HepG2 (cell line): ENCODE measurements around the gene BDP1. TPM values are rescaled to one million over a fixed set of nuclear protein-coding genes. Genes with fewer than 3 reads are reported as not detected.

Experiments
- ATAC-seq: fragments of 200-7000 bp; cut with Tn5 transposase; 3 replicates; pipeline ENCODE4 v1.9.1; 2020; ENCODE audit warnings: mild to moderate bottlenecking, moderate library complexity
- BruUV-seq: library from RNA; stranded (reverse); fragments of 400-500 nt; replicated peaks from 2 replicates; lab custom pipeline; 2021; lab: Mats Ljungman, UMichigan
- CTCF ChIA-PET: fragments of 300-600 bp; formaldehyde crosslinking; extraction: SDS; loops from one replicate; lab custom pipeline; 2021; ENCODE audit warnings: low total read pairs, inconsistent platforms, low intra/inter-chr PET ratio; lab: Yijun Ruan, JAX
- POLR2A ChIA-PET: fragments of 350-600 bp; sonication (Branson Sonifier 250); formaldehyde crosslinking; loops from one replicate; lab custom pipeline; 2020; ENCODE audit warnings: antibody characterized with exemption, inconsistent platforms; lab: Yijun Ruan, JAX
- DNase-seq: peaks from one replicate; pipeline ENCODE4 v3.0.0-alpha.2; 2015; ENCODE audit warnings: low spot score
- FAIRE-seq: peaks from 3 replicates; lab custom pipeline; 2011; peaks lifted over from hg19 to GRCh38; lab: Jason Lieb, UNC
- H2AFZ ChIP-seq: one replicate; pipeline ENCODE4 v1.6.1; 2011; ENCODE audit warnings: low read length, inconsistent platforms
- H3K27ac ChIP-seq: fragments of 300-600 bp; 3 replicates; pipeline ENCODE4 v1.8.0; 2011; ENCODE audit warnings: mixed run types, mild to moderate bottlenecking, mixed read lengths, low read length, inconsistent platforms; ENCODE audit not compliant: insufficient read depth; ENCODE audit errors: extremely low read length
- H3K27me3 ChIP-seq, 2 experiments: fragments of 200-600 bp in 1 of 2; 2 replicates in 1 of 2; 3 replicates in 1 of 2; pipeline versions ENCODE4 v1.6.0 to v1.8.0; 2011; ENCODE audit warnings: low read length in 2 of 2, mild to moderate bottlenecking in 2 of 2, moderate library complexity in 2 of 2, inconsistent platforms in 1 of 2; ENCODE audit not compliant: insufficient read depth in 2 of 2, control insufficient read depth in 1 of 2
- H3K36me3 ChIP-seq, 2 experiments: fragments of 200-600 bp in 1 of 2; replicated peaks in 1 of 2; 2 replicates in 1 of 2; 3 replicates in 1 of 2; pipeline versions ENCODE4 v1.5.1 to v1.8.0; 2011; ENCODE audit warnings: low read length in 2 of 2, inconsistent platforms in 1 of 2; ENCODE audit not compliant: insufficient read depth in 2 of 2, control insufficient read depth in 1 of 2
- H3K4me1 ChIP-seq: 2 replicates; pipeline ENCODE4 v1.5.1; 2012; ENCODE audit warnings: low read length, inconsistent platforms; ENCODE audit not compliant: insufficient read depth
- H3K4me2 ChIP-seq: 2 replicates; pipeline ENCODE4 v1.6.0; 2011; ENCODE audit warnings: low read depth, low read length, inconsistent platforms
- H3K4me3 ChIP-seq, 3 experiments: fragments of 200-600 bp in 1 of 3; sonication (generic), shearing (Covaris generic) in 1 of 3; replicated peaks in 1 of 3; 2 replicates each; pipeline ENCODE4 v1.5.1; 2011 to 2016; ENCODE audit warnings: low read length in 3 of 3, inconsistent platforms in 2 of 3, low read depth in 2 of 3, mild to moderate bottlenecking in 2 of 3, control low read depth in 1 of 3, mixed read lengths in 1 of 3; ENCODE audit not compliant: insufficient read depth in 1 of 3
- H3K79me2 ChIP-seq: one replicate; pipeline ENCODE4 v1.6.1; 2011; ENCODE audit warnings: low read length, inconsistent platforms; ENCODE audit not compliant: insufficient read depth
- H3K9ac ChIP-seq: 2 replicates; pipeline ENCODE4 v1.6.0; 2011; ENCODE audit warnings: mild to moderate bottlenecking, low read depth, low read length, inconsistent platforms; ENCODE audit not compliant: insufficient read depth
- H3K9me3 ChIP-seq: 2 replicates; pipeline ENCODE4 v1.5.1; 2012; ENCODE audit warnings: mild to moderate bottlenecking, low read length
- H4K20me1 ChIP-seq: 2 replicates; pipeline ENCODE4 v1.6.0; 2011; ENCODE audit warnings: inconsistent platforms, mild to moderate bottlenecking, low read length, moderate library complexity; ENCODE audit not compliant: insufficient read depth
- CEBPG ChIP-seq: IDR thresholded peaks from 2 replicates; pipeline ENCODE4 v1.6.1; 2016
- MAFF ChIP-seq: IDR thresholded peaks from 2 replicates; pipeline ENCODE4 v1.6.1; 2011; ENCODE audit warnings: low read depth, low read length, improper control_type of control experiment
- MAFK ChIP-seq, 2 experiments: IDR thresholded peaks in 1 of 2; conservative IDR thresholded peaks in 1 of 2; 2 replicates each; pipeline ENCODE4 v1.6.1; 2011; ENCODE audit warnings: improper control_type of control experiment in 2 of 2, low read length in 2 of 2
- MTA1 ChIP-seq: sonication (generic); formaldehyde crosslinking; IDR thresholded peaks from 2 replicates; pipeline ENCODE4 v1.4.0; 2020; ENCODE audit warnings: missing genetic modification reagents, mild to moderate bottlenecking, borderline replicate concordance
- STAG1 ChIP-seq: sonication (generic); formaldehyde crosslinking; IDR thresholded peaks from 2 replicates; pipeline ENCODE4 v1.4.0; 2020; ENCODE audit warnings: missing genetic modification reagents
- TRAFD1 ChIP-seq: sonication (generic); formaldehyde crosslinking; IDR thresholded peaks from 2 replicates; pipeline ENCODE4 v1.5.1; 2020; ENCODE audit warnings: missing genetic modification reagents, mild to moderate bottlenecking, borderline replicate concordance
- ZMYM4 ChIP-seq: sonication (generic); formaldehyde crosslinking; IDR thresholded peaks from 2 replicates; pipeline ENCODE4 v1.8.1; 2023; ENCODE audit warnings: mild to moderate bottlenecking, missing genetic modification reagents
- ZNF333 ChIP-seq: sonication (generic); formaldehyde crosslinking; IDR thresholded peaks from 2 replicates; pipeline ENCODE4 v1.4.0; 2020; ENCODE audit warnings: mild to moderate bottlenecking, missing genetic modification reagents, borderline replicate concordance
- ZNF451 ChIP-seq: sonication (generic); formaldehyde crosslinking; IDR thresholded peaks from 2 replicates; pipeline ENCODE4 v1.5.0; 2020; ENCODE audit warnings: mild to moderate bottlenecking, missing genetic modification reagents
- ZNF678 ChIP-seq: sonication (generic); formaldehyde crosslinking; IDR thresholded peaks from 2 replicates; pipeline ENCODE4 v1.4.0; 2020; ENCODE audit warnings: mild to moderate bottlenecking, missing genetic modification reagents
- ZNF773 ChIP-seq: sonication (generic); formaldehyde crosslinking; IDR thresholded peaks from 2 replicates; pipeline ENCODE4 v1.4.0; 2020; ENCODE audit warnings: missing genetic modification reagents, borderline replicate concordance
- WGBS: methylation state at CpG from one replicate; pipeline ENCODE4 v1.1.6; 2017; ENCODE audit warnings: low lambda C conversion rate; 5-methylcytosine and 5-hydroxymethylcytosine counted together
- in situ Hi-C: cut with HindIII; loops from 2 replicates; pipeline ENCODE4 v1.10.0; 2017; ENCODE audit warnings: low pct_unique_long_range_greater_than_20kb; ENCODE audit not compliant: extremely low pct_ligation_motif_present
- intact Hi-C: fragments of 100-400 bp; cut with micrococcal nuclease; formaldehyde crosslinking; loops from one replicate; pipeline ENCODE4 v1.10.0; 2022; ENCODE audit not compliant: unreplicated experiment
- polyA plus RNA-seq, 8 experiments: library from polyadenylated mRNA; depleted of rRNA in 3 of 8; stranded (reverse) in 7 of 8; unstranded in 1 of 8; fragments of >200 nt; fragmentation: Illumina TruSeq in 4 of 8; extraction: Trizol in 4 of 8; gene quantifications; 2 replicates each; pipeline versions ENCODE4 v1.2.1 to v1.2.3, GENCODE V29; 2011 to 2016; ENCODE audit warnings: low read depth in 4 of 8, missing spikeins in 1 of 8, mixed read lengths in 1 of 8; ENCODE audit not compliant: insufficient read depth in 1 of 8
- total RNA-seq, 5 experiments: library from RNA; depleted of rRNA; stranded (reverse); fragments of >200 nt; fragmentation: Illumina TruSeq; extraction: Trizol; gene quantifications; 2 replicates each; pipeline ENCODE4 v1.2.3, GENCODE V29; 2016; ENCODE audit warnings: low read depth in 1 of 5
- TF ChIP-seq, protein P1 (sequence below): sonication (generic); formaldehyde crosslinking; IDR thresholded peaks from 2 replicates; pipeline ENCODE4 v1.5.0; 2020; ENCODE audit warnings: mild to moderate bottlenecking, missing genetic modification reagents
- TF ChIP-seq, protein P2 (sequence below): IDR thresholded peaks from 2 replicates; pipeline ENCODE4 v1.6.1; 2016

BDP1 gene
- total and polyA plus RNA-seq, 2 of the 13 experiments (the other 11 are each of a cell fraction or from before 2014, with no cell fraction given) = 10.2 to 22.4 TPM

- TF ChIP-seq ZNF678 (CRISPR knock-in tag) (no peak), STAG1 (CRISPR knock-in tag) (no peak), MTA1 (no peak), ZNF773 (CRISPR knock-in tag) (no peak), ZNF451 (CRISPR knock-in tag) (no peak)
- TF ChIP-seq, all 625 proteins: peak for 0
Observed at GRCh38 chr5:71457106-71457505, 1.7 kb downstream of the BDP1 start (continued).

- FAIRE-seq (no peak), ATAC-seq (no peak), DNase-seq (no peak)
- no peak overlapping the region for H3K4me3 ChIP-seq
- peaks cover 3% of the 10 kb centered on the region for H4K20me1 ChIP-seq
- H3K9me3 ChIP-seq = no peaks in the 10 kb centered on the region
- in situ Hi-C loops = no loop called here
- H3K79me2 ChIP-seq = peaks cover 33% of the 10 kb centered on the region
- H3K4me1 ChIP-seq = peaks cover 22% of the 10 kb centered on the region
- no TSS peak for BruUV-seq
- no peak overlapping the region for H3K4me2 ChIP-seq
- peak overlapping the region; percentile 40 for H3K27ac ChIP-seq
- intact Hi-C loops = no loop called here
- no peak overlapping the region for H3K9ac ChIP-seq
- 89% methylated on average over 1 of the region's 1 CpG for WGBS
- ChIA-PET POLR2A (no interaction called here), CTCF (no interaction called here)
- TF ChIP-seq MAFK (conservative IDR thresholded peaks at IDR 0.05 in 1 of 2, IDR thresholded peaks at IDR 0.05 in 1 of 2; ENCODE audit: low read length in 2 of 2) = peak; percentile 94 to 97
- TF ChIP-seq ZMYM4 (CRISPR knock-in tag) = no peak
- peak; percentile 96 for TF ChIP-seq MAFF
- peaks cover 13 to 54% of the 10 kb centered on the region in 2 experiments for H3K36me3 ChIP-seq
- H2AFZ ChIP-seq = no peak overlapping the region
- H3K27me3 ChIP-seq = no peaks in the 10 kb centered on the region; a peak in 1 of 5 replicates
Observed at GRCh38 chr5:71460693-71461092, 5.2 kb downstream of the BDP1 start.

DNA sequence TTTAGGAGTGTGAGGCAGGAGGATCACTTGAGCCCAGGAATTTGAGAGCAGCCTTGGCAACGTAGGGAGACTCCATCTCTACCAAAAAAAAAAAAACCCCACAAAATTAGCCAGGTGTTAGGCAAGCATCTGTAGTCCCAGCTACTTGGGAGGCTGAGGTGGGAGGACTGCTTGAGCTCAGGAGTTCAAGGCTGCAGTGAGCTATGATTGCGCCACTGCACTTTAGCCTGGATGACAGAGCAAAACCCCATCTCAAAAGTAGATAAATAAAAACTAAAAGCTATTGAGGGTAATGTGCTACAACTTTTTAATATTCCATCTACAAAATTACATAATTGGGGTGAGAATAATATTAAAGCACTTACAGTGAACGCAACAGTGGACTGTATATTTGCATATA is 5.9 kb downstream of the BDP1 start:
- H3K4me3 ChIP-seq = no peak overlapping the region
- in situ Hi-C loops = no loop called here
- peaks cover 28% of the 10 kb centered on the region for H3K79me2 ChIP-seq
- no TSS peak for BruUV-seq
- no peak overlapping the region for H2AFZ ChIP-seq
- POLR2A ChIA-PET = interaction anchor here (0.8 kb wide), 1 partner anchor 126 kb away, joined by 3 read pairs; the partner anchor contains the start of gene MCCC2
- WGBS = 78% methylated on average over 3 of the region's 3 CpGs
- no peak overlapping the region for H3K4me2 ChIP-seq
- FAIRE-seq (no peak), DNase-seq (no peak), ATAC-seq (no peak)
- CTCF ChIA-PET = no interaction called here
- no peak overlapping the region for H3K9ac ChIP-seq
- H3K27ac ChIP-seq = peak overlapping the region; percentile 40
- H3K9me3 ChIP-seq = no peaks in the 10 kb centered on the region
- H4K20me1 ChIP-seq = peaks cover 3% of the 10 kb centered on the region
- intact Hi-C loops = no loop called here
- H3K36me3 ChIP-seq = peaks cover 13 to 61% of the 10 kb centered on the region in 2 experiments
- H3K27me3 ChIP-seq = no peaks in the 10 kb centered on the region
- H3K4me1 ChIP-seq = peaks cover 22% of the 10 kb centered on the region
- TF ChIP-seq, protein P1, sequence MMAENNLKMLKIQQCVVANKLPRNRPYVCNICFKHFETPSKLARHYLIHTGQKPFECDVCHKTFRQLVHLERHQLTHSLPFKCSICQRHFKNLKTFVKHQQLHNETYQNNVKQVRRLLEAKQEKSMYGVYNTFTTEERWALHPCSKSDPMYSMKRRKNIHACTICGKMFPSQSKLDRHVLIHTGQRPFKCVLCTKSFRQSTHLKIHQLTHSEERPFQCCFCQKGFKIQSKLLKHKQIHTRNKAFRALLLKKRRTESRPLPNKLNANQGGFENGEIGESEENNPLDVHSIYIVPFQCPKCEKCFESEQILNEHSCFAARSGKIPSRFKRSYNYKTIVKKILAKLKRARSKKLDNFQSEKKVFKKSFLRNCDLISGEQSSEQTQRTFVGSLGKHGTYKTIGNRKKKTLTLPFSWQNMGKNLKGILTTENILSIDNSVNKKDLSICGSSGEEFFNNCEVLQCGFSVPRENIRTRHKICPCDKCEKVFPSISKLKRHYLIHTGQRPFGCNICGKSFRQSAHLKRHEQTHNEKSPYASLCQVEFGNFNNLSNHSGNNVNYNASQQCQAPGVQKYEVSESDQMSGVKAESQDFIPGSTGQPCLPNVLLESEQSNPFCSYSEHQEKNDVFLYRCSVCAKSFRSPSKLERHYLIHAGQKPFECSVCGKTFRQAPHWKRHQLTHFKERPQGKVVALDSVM = peak; percentile 95
- TF ChIP-seq, protein P2, sequence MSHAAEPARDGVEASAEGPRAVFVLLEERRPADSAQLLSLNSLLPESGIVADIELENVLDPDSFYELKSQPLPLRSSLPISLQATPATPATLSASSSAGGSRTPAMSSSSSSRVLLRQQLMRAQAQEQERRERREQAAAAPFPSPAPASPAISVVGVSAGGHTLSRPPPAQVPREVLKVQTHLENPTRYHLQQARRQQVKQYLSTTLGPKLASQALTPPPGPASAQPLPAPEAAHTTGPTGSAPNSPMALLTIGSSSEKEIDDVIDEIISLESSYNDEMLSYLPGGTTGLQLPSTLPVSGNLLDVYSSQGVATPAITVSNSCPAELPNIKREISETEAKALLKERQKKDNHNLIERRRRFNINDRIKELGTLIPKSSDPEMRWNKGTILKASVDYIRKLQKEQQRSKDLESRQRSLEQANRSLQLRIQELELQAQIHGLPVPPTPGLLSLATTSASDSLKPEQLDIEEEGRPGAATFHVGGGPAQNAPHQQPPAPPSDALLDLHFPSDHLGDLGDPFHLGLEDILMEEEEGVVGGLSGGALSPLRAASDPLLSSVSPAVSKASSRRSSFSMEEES (CRISPR knock-in tag) = no peak
- TF ChIP-seq TRAFD1 (CRISPR knock-in tag) = no peak
- peak; percentile 70 for TF ChIP-seq CEBPG (CRISPR knock-in tag)
- no peak for TF ChIP-seq ZNF333 (CRISPR knock-in tag)
